GM21447 (cell line): Measurements from ENCODE around the gene IL6.
"Not testable (repeated sequence)": the region's sequence is repeated elsewhere in the genome, so short reads cannot be mapped to it uniquely, and the experiment has no call there.

Experiments
- ATAC-seq: cut with Tn5 transposase; IDR thresholded peaks from one replicate; pipeline ENCODE4 v1.9.1; 2021; ENCODE audit not compliant: unreplicated experiment

IL6 gene

GRCh38 chr7:22779730-22780323, 52.8 kb downstream of the IL6 start:
- ATAC-seq = not testable (repeated sequence)

- no peak for ATAC-seq
Observed at GRCh38 chr7:22781230-22781711, 54.3 kb downstream of the IL6 start.
